ENCODE results near the gene CDK19. TPM values are rescaled to one million over a fixed set of nuclear protein-coding genes. Genes with fewer than 3 reads are reported as not detected.

CDK19 gene
- total and polyA plus RNA-seq, 2 of the 4 experiments (the other 2 are of a cell fraction): 6.0 to 6.8 TPM

GRCh38 chr6:110622912-110623578 is 192.2 kb downstream of the CDK19 start:
- in situ Hi-C loops (cut with MboI; ENCODE audit: low sequenced_read_pairs): no loop called here
- WGBS, 2 experiments (ENCODE audit: extremely low coverage in 2 of 2, insufficient read length in 1 of 2): no CpG with 5 or more reads among the region's 2 CpGs
- H2AK9ac ChIP-seq (replicated peaks; ENCODE audit: low read depth, low read length, poor library complexity): no peak overlapping the region
- H3K4me2 ChIP-seq (ENCODE audit: low read depth, low read length): no peak overlapping the region
- no peak overlapping the region for H4K5ac ChIP-seq (ENCODE audit: low read depth, low read length)
- no peaks in the 10 kb centered on the region for H3K9me3 ChIP-seq (ENCODE audit: control insufficient read depth, insufficient read depth, low read length)
- no peak overlapping the region for H3K4ac ChIP-seq (ENCODE audit: low read depth, low read length)
- H3K56ac ChIP-seq (ENCODE audit: extremely low read depth, insufficient read depth, low read length): no peak overlapping the region
- no peak overlapping the region for H2AK5ac ChIP-seq (ENCODE audit: low read depth, low read length)
- H3K9ac ChIP-seq (ENCODE audit: low read depth, low read length): no peak overlapping the region
- dilution Hi-C loops (cut with HindIII; ENCODE audit: low sequenced_read_pairs, unreplicated experiment): no loop called here
- DNase-seq (no peak), ATAC-seq (ENCODE audit: low read depth) (no peak)
- intact Hi-C loops (cut with micrococcal nuclease): no loop called here
- CTCF ChIA-PET: interaction anchor here (0.7 kb wide), 1 partner anchor 61 kb away, joined by 3 read pairs; no protein-coding TSS in a partner anchor
- H3K4me3 ChIP-seq (ENCODE audit: insufficient read depth, low read depth, low read length): no peak overlapping the region
- H2BK15ac ChIP-seq (ENCODE audit: low read depth, low read length): no peak overlapping the region
- peaks cover 5% of the 10 kb centered on the region; the same call in 1 of the 2 replicates for H3K9me1 ChIP-seq (ENCODE audit: insufficient read depth, low read length)
- BruUV-seq (replicated peaks): no TSS peak
- POLR2A ChIA-PET (ENCODE audit: unreplicated experiment): no interaction called here
- no peak for TF ChIP-seq SMC3 (IDR thresholded peaks at IDR 0.05; ENCODE audit: low read depth, low read length)
- TF ChIP-seq CEBPB (IDR thresholded peaks at IDR 0.05; ENCODE audit: low read depth, low read length): no peak
- no peak for TF ChIP-seq MXI1 (IDR thresholded peaks at IDR 0.05; ENCODE audit: borderline replicate concordance, low read depth, low read length)
- TF ChIP-seq USF2 (IDR thresholded peaks at IDR 0.05; ENCODE audit: low read depth, low read length): no peak
- peak; percentile 22; the same call in 1 of the 2 replicates for TF ChIP-seq MAFK (IDR thresholded peaks at IDR 0.05; ENCODE audit: low read depth, low read length)
- TF ChIP-seq ELK1 (IDR thresholded peaks at IDR 0.05; ENCODE audit: borderline replicate concordance, low read depth, low read length): no peak
- peaks cover 5% of the 10 kb centered on the region for H3K4me1 ChIP-seq (ENCODE audit: control insufficient read depth, insufficient read depth, low read length)
- no peak overlapping the region for H3K18ac ChIP-seq (ENCODE audit: low read depth, low read length)
- no peaks in the 10 kb centered on the region for H4K20me1 ChIP-seq (ENCODE audit: insufficient read depth, low read length)
- H3K79me1 ChIP-seq (ENCODE audit: low read depth in 1 of 2, low read length in 2 of 2): peaks cover 0 to 5% of the 10 kb centered on the region in 2 experiments; a peak in 1 of 4 replicates
- no peak overlapping the region for H3K27ac ChIP-seq (ENCODE audit: insufficient read depth, low read length)
- H3K27me3 ChIP-seq (ENCODE audit: control insufficient read depth, insufficient read depth, low read length): no peaks in the 10 kb centered on the region
- H2BK20ac ChIP-seq (ENCODE audit: low read depth, low read length): no peak overlapping the region
- H4K91ac ChIP-seq (ENCODE audit: insufficient read depth, low read depth, low read length): no peak overlapping the region
- H3K36me3 ChIP-seq (ENCODE audit: control insufficient read depth, insufficient read depth, low read length): peaks cover 5% of the 10 kb centered on the region; the same call in 1 of the 2 replicates
- no peak overlapping the region for H4K8ac ChIP-seq (ENCODE audit: low read depth in 2 of 2, low read length in 2 of 2)
- no peak overlapping the region for H2BK5ac ChIP-seq (ENCODE audit: low read depth, low read length, poor library complexity, severe bottlenecking)
- no peak overlapping the region for H2AFZ ChIP-seq (replicated peaks; ENCODE audit: low read length, poor library complexity)
- no peak overlapping the region for H3K14ac ChIP-seq (replicated peaks; ENCODE audit: low read depth, low read length)
- H3K23ac ChIP-seq (ENCODE audit: low read depth, low read length): no peak overlapping the region
- no peak overlapping the region for H2BK120ac ChIP-seq (ENCODE audit: low read depth, low read length)

All from IMR-90 (cell line).